Measurements from ENCODE around the gene HOXC13. TPM values are rescaled to one million over a fixed set of nuclear protein-coding genes. Genes with fewer than 3 reads are reported as not detected.

Gene HOXC13
- total and polyA plus RNA-seq, 2 of the 13 experiments (the other 11 are each of a cell fraction or from before 2014, with no cell fraction given): 0.07 TPM; not detected in 1

DNA sequence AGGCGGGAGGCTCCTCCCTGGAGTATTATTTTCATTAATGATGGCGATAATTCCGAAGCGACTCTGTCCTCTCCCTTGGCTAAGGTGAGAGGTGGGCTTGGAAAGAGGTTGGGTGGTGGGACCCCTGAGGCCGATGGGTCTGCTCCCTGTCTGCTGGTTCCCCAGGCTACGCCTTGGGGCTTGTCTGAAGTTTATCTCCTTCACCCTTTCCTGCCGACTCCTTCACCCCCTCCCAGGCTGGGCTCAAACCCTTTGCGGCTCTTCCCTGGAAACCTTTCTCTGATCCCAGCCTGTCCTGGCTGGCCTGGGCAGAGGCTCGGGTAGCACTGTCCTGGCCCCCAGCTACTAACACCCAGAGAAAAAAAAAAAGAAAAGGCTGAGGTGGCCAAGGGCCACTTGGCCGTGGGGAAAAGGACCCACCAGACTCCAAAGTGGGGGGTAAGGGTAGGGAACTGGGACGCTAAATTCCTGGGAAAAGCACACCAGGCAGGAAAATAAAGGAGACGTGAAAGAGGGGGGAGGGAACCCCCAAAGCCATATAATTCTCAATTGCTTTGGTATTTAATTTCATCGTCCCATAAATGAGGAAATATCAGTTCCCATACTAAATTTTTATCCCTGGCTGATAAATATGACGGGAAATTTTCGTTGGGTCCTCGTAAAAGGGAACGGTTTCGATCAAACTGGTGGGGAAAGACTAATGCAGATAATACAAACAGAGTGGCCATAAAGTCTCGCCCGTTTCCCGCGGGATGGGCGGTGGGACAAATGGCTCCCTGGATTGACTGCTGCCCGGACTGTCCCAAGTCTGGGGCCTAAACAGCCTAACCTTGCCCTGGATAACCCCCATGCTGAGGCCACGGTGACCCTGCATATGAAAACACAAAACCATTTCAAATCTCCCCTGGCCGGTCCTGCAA lies 44.3 kb downstream of the HOXC13 start (continued):
- TF ChIP-seq PHF21A (CRISPR knock-in tag; IDR thresholded peaks at IDR 0.05) (no peak), ZNF550 (CRISPR knock-in tag; IDR thresholded peaks at IDR 0.05; ENCODE audit: borderline replicate concordance) (no peak), EED (CRISPR knock-in tag; IDR thresholded peaks at IDR 0.05) (no peak), BRD4 (CRISPR knock-in tag; IDR thresholded peaks at IDR 0.05) (no peak), GABPA (IDR thresholded peaks at IDR 0.05; ENCODE audit: low read depth, low read length) (no peak), GABPA (CRISPR knock-in tag; IDR thresholded peaks at IDR 0.05; ENCODE audit: low read depth) (no peak), ETV6 (CRISPR knock-in tag; conservative IDR thresholded peaks at IDR 0.05) (no peak)
- TF ChIP-seq, protein P1, sequence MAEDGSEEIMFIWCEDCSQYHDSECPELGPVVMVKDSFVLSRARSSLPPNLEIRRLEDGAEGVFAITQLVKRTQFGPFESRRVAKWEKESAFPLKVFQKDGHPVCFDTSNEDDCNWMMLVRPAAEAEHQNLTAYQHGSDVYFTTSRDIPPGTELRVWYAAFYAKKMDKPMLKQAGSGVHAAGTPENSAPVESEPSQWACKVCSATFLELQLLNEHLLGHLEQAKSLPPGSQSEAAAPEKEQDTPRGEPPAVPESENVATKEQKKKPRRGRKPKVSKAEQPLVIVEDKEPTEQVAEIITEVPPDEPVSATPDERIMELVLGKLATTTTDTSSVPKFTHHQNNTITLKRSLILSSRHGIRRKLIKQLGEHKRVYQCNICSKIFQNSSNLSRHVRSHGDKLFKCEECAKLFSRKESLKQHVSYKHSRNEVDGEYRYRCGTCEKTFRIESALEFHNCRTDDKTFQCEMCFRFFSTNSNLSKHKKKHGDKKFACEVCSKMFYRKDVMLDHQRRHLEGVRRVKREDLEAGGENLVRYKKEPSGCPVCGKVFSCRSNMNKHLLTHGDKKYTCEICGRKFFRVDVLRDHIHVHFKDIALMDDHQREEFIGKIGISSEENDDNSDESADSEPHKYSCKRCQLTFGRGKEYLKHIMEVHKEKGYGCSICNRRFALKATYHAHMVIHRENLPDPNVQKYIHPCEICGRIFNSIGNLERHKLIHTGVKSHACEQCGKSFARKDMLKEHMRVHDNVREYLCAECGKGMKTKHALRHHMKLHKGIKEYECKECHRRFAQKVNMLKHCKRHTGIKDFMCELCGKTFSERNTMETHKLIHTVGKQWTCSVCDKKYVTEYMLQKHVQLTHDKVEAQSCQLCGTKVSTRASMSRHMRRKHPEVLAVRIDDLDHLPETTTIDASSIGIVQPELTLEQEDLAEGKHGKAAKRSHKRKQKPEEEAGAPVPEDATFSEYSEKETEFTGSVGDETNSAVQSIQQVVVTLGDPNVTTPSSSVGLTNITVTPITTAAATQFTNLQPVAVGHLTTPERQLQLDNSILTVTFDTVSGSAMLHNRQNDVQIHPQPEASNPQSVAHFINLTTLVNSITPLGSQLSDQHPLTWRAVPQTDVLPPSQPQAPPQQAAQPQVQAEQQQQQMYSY (CRISPR knock-in tag; IDR thresholded peaks at IDR 0.05): no peak

DNA sequence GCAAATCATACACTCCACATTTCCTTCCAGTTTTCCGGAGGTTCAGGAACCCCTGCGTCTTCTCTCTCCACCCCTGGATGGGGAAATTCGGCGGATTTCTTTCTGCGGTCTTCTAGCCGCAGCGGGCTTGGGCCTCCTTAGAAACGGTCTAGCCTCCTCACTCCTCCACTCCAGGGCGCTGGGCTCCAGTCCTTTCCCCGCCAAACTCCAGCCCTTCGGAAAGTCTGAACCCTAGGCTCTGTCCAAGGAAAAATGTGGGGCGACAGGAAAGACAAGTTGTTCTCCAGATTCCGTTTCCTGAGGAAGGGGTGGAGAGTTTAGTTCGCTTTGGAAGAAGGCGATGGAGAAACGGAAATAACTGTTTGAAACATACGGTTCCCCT lies 44.9 kb downstream of the HOXC13 start:
- no TSS peak for BruUV-seq (replicated peaks)
- no peaks in the 10 kb centered on the region for H3K36me3 ChIP-seq (replicated peaks in 1 of 2; ENCODE audit: control insufficient read depth in 1 of 2, insufficient read depth in 2 of 2, low read length in 2 of 2)
- DNase-seq (ENCODE audit: low spot score) (no peak), FAIRE-seq (no peak), ATAC-seq (no peak)
- no peaks in the 10 kb centered on the region for H4K20me1 ChIP-seq (ENCODE audit: insufficient read depth, low read length)
- no peaks in the 10 kb centered on the region for H3K79me2 ChIP-seq (ENCODE audit: insufficient read depth, low read length)
- H3K4me3 ChIP-seq (replicated peaks in 1 of 3; ENCODE audit: insufficient read depth in 1 of 3, low read depth in 2 of 3, low read length in 3 of 3): no peak overlapping the region
- ChIA-PET CTCF (ENCODE audit: low intra/inter-chr PET ratio, low total read pairs) (interaction anchor here (2.3 kb wide), 1 partner anchor 231 kb away, joined by 12 read pairs; no protein-coding TSS in a partner anchor), POLR2A (no interaction called here)
- in situ Hi-C loops (cut with HindIII; ENCODE audit: extremely low pct_ligation_motif_present, low pct_unique_long_range_greater_than_20kb) (no loop called here), intact Hi-C loops (cut with micrococcal nuclease; ENCODE audit: unreplicated experiment) (no loop called here)
- no peak overlapping the region for H3K27ac ChIP-seq (ENCODE audit: extremely low read length, insufficient read depth, low read length)
- H3K4me2 ChIP-seq (ENCODE audit: low read depth, low read length): no peak overlapping the region
- 58% methylated on average over 17 of the region's 17 CpGs for WGBS (ENCODE audit: low lambda C conversion rate)
- H2AFZ ChIP-seq (ENCODE audit: low read length): no peak overlapping the region
- H3K9me3 ChIP-seq (ENCODE audit: low read length): no peaks in the 10 kb centered on the region
- peaks cover 5 to 50% of the 10 kb centered on the region in 2 experiments for H3K27me3 ChIP-seq (ENCODE audit: control insufficient read depth in 1 of 2, insufficient read depth in 2 of 2, low read length in 2 of 2)
- no peak overlapping the region for H3K9ac ChIP-seq (ENCODE audit: insufficient read depth, low read depth, low read length)
- peaks cover 36% of the 10 kb centered on the region for H3K4me1 ChIP-seq (ENCODE audit: insufficient read depth, low read length)
- TF ChIP-seq, protein P2, sequence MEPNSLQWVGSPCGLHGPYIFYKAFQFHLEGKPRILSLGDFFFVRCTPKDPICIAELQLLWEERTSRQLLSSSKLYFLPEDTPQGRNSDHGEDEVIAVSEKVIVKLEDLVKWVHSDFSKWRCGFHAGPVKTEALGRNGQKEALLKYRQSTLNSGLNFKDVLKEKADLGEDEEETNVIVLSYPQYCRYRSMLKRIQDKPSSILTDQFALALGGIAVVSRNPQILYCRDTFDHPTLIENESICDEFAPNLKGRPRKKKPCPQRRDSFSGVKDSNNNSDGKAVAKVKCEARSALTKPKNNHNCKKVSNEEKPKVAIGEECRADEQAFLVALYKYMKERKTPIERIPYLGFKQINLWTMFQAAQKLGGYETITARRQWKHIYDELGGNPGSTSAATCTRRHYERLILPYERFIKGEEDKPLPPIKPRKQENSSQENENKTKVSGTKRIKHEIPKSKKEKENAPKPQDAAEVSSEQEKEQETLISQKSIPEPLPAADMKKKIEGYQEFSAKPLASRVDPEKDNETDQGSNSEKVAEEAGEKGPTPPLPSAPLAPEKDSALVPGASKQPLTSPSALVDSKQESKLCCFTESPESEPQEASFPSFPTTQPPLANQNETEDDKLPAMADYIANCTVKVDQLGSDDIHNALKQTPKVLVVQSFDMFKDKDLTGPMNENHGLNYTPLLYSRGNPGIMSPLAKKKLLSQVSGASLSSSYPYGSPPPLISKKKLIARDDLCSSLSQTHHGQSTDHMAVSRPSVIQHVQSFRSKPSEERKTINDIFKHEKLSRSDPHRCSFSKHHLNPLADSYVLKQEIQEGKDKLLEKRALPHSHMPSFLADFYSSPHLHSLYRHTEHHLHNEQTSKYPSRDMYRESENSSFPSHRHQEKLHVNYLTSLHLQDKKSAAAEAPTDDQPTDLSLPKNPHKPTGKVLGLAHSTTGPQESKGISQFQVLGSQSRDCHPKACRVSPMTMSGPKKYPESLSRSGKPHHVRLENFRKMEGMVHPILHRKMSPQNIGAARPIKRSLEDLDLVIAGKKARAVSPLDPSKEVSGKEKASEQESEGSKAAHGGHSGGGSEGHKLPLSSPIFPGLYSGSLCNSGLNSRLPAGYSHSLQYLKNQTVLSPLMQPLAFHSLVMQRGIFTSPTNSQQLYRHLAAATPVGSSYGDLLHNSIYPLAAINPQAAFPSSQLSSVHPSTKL (CRISPR knock-in tag; IDR thresholded peaks at IDR 0.05): no peak
- TF ChIP-seq, protein P3, sequence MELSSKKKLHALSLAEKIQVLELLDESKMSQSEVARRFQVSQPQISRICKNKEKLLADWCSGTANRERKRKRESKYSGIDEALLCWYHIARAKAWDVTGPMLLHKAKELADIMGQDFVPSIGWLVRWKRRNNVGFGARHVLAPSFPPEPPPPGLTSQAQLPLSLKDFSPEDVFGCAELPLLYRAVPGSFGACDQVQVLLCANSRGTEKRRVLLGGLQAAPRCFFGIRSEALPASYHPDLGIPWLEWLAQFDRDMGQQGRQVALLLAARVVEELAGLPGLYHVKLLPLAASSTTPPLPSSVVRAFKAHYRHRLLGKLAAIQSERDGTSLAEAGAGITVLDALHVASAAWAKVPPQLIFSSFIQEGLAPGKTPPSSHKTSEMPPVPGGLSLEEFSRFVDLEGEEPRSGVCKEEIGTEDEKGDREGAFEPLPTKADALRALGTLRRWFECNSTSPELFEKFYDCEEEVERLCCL (CRISPR knock-in tag; IDR thresholded peaks at IDR 0.05; ENCODE audit: borderline replicate concordance): no peak
- no peak for TF ChIP-seq HOXA5 (CRISPR knock-in tag; IDR thresholded peaks at IDR 0.05)

All from HepG2 (cell line).